GM21737 (cell line): ENCODE data around the gene MYL11.

Source experiments
- ATAC-seq: cut with Tn5 transposase; IDR thresholded peaks from one replicate; pipeline ENCODE4 v1.9.1; 2021; ENCODE audit warnings: mild to moderate bottlenecking, moderate library complexity; ENCODE audit not compliant: unreplicated experiment

The MYL11 gene

DNA sequence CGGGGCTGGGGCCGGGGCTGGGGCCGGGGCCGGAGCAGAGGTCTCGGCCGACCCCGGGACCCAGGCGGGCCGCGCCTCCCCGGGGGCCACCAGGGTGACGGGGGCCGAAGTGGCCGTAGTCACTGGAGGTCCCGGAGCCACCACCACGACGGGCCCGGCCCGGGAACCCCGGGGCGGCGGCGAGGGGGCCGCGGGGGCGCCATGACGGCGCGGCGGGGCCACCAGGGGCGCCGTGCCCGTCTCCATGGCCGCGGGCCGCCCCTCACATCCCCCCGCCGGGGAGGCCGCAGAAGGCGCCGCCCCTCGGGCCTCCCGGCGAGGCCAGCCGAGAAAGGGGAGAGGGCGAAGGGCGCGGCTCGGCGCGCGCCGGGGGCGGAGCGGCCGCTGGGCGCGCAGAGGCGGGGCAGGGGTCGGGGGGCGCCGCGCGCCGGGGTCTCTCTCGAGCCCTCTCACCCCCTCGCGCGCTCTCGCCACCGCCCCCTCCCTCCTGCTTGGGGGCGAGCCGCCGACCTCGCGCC, 4.6 kb upstream of the MYL11 start:
- peak; percentile 12 for ATAC-seq

DNA sequence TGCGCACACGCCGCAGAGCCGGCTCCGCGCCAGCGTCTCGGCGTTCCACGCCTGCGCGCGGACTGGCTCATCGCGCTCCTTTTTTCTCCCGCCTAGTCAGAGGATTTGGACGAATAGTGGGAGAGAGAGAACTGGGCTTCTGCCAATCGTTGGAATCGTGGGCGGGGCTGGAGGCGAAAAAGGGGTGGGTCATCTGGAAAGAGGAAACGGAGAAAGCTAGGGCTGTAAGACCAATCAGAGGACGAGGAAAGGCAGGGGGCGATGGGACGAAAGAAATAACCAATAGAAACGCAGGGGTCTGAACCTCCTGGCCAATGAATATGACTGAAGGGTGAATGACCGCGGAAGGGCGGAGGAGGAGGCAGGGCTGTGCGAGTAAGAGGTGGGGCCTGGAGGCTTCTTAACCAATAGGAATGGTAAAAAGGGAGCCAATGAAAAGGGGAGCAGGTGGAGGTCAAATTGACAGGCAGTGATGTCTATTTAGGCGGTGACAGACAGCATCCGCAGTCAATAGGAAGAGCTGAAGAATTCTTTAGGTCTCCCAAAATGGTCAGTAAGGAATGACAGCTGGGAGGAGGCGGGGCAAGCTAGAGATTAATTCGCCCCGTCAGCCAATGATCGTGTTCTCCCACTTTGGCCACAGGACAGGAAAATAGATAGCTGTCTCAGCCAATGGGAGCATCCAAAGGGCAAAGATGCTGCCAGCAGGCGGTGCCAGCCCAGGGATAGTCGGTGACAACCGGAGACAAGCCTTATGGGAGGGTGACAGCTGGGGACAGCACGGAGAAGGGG, 4.0 kb upstream of the MYL11 start, which contains the start of gene TBC1D10B:
TSS of gene TBC1D10B (minus strand) at position 39 of the 792 bp plus-strand sequence. CDS start 311 bp downstream, outside the sequence.
- ATAC-seq, result peak; percentile 62

DNA sequence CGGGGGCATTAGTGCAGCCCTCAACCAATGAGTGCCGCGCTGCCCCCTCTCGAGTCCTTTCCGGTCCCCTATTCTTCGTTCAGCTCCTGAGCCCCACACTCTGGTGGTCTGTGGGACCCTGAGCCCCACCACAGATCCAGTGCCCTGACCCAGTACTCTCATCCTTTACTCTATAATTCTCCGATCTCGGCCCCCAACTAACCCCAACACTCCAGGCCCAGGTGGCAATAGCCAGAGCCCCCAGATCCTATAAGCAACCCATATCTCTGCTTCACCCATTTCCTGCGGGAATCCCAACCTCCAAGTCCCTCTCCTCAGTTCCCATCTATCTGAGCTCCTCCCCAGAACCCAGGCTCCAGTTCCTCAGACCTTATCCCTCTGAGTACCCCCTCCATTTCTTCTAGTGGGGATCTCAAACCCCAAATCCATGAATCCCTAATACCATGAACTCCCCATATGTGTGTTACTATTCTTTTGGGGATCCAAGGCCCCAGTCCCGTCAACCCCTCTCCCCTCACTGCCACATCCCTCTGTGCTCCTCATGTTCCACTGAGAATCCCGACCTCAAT, 3.3 kb upstream of the MYL11 start:
- no peak for ATAC-seq

DNA sequence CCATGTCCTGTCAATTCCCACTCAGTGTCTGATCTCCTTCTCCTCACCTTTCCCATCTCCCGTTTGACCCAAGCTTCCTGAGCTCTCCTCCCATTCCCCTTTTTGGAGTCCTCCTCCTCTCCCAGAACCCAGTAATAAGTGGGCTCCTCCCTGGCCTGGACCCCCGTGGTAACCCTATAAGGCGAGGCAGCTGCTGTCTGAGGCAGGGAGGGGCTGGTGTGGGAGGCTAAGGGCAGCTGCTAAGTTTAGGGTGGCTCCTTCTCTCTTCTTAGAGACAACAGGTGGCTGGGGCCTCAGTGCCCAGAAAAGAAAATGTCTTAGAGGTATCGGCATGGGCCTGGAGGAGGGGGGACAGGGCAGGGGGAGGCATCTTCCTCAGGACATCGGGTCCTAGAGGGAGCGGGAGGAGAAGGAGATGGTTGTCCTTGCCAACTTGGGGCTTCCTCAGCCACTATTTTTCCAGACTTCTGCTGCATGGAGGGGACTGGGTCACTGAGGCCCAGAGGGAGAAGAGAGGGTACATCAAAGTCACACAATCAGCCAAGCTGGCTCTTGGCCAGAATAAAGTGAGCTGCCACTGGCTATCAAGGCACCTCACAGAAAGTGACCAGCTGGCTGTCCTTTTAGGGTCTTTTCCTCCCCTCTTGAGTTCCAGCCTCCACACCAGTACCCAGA, 2.4 kb upstream of the MYL11 start:
- ATAC-seq, result no peak

DNA sequence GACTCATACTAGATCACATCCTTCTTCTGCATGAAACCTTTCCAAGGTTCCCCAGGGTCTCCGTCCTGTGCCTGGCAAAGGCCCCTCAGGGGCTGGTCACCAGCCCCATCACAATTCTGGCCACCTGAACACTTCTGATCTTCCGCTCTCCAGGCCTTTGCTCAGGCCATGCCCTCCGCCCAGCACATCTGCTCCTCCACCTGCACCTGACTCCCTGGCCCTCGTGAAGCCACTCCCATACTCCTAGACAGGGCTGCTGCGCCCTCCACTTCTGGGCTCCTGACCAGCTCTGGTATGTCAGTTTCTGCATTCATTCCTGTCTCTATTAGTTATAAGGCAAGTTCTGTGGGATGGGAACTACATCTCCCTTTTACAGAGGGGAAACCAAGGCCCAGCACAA, 1.9 kb upstream of the MYL11 start:
- no peak for ATAC-seq

DNA sequence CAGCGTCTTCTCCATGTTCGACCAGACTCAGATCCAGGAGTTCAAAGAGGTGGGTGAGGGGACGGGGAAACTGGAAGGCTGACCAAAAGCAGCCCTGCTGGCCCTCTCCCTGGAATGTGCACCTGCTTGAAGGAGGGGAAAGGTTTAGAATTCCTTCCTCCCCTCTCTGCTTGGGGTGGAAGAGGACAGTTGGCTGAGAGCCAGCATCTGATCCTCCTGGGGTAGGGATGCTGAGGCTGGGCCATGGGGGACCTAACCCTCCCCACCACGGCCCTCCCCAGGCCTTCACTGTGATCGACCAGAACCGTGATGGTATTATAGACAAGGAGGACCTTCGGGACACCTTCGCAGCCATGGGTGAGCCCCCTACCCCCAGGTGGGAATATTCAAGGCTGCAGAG, 1.3 kb downstream of the MYL11 start:
- no peak for ATAC-seq

DNA sequence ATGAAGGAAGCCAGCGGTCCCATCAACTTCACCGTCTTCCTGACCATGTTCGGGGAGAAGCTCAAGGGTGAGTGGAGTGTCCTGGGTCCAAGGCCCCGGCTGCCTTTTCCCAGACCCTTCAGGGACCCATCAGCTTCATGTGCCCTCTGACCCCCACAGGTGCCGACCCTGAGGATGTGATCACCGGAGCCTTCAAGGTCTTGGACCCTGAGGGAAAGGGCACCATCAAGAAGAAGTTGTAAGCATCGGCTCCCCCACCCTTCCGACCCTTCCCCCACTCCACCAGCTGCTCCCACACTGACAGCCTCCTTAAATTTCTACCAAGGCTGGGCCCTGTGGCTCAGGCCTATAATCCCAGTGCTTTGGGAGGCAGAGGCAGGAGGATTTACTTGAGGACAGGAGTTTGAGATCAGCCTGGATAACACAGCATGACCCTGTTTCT, 1.9 kb downstream of the MYL11 start:
- no peak for ATAC-seq

DNA sequence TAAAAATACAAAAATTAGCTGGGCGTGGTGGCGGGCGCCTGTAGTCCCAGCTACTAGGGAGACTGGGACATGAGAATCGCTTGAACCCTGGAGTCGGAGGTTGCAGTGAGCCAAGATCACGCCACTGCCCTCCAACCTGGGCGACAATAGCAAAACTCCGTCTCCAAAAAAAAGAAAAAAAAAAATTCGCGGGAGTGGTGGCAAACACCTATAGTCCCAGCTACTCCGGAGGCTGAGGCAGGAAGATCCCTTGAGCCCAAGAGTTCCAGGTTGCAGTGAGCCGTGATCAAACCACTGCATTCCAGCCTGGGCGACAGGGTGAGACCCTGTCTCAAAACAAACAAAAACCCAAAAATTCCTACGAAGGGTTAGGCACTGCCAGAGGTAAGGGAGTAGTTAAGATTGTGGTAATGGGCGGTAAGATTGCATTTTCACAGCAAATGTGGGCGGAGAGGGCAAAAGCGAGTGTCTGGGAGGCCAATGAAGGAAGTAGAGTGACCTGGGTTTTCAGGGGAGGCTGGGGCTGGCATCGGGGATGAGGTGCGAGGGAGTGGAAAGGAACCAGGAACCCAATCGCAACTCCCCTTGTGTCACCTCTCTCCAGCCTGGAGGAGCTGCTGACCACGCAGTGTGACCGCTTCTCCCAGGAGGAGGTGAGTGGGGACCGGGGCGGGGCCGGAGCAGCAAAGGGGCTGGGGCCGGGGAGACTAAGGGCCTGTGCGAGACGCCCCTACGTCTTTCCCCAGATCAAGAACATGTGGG, 2.6 kb downstream of the MYL11 start:
- no peak for ATAC-seq

DNA sequence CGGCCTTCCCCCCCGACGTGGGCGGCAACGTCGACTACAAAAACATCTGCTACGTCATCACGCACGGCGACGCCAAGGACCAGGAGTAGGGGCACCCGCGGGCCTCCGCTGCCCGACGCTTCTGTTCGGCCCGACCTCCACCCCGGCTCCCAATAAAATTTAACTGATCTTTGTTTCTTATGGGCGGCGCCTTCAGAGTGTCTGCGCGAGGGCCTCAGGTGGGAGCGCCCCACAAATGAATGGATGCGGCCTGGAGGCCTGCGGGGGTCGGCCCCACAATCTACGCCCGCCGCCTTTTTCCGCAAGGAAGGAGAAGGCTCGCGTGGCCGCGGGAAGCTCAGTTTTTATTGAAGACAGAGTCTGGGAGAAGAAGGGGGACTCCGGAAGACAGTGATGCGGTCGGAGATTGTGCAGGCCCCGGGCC, 3.2 kb downstream of the MYL11 start:
- ATAC-seq, result peak; percentile 31

DNA sequence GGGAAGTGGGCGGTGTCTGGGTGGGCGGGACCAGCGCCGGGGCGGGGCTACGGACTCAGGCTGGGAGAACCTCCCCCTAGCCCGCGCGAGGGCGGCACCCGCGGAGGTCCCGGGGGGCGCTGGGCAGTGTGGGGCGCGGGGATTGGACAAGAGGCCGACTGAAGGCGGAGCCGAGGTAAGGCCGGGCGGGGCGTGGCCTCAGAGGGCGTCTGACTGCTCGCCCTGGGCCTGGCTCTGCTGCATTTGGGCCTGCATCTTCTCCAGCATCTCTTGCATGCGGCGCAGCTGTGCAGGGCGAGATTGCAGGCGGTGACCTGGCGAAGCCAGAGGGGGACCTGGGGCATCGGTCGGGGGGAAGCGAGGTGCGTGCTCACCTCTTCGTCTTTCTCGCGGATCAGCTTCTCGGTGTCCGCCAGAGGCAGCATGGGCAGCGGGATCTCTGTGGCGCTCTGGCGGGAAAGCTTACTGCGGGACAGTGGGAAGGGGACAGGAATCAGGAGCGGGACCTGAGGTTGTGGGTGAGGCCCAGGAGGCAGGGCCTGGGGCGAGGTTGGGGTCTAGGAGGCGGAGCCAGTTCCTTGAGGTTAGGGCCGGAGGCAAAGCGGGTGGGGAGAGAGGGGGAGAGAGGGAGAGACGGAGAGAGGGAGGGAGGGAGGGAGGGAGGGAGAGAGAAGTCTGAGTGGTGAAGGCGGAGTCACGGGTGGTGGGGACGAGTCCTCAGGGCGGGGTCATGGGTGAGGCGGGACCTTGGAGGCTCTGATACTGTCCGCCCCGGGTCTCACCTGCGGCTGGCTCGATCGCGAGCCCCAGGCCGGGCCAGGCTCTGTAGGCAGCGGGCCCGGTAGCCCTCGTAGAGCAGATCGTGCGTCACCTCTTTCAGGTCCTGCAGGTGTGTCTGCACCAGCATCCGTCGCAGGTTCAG, 3.9 kb downstream of the MYL11 start:
- ATAC-seq, result peak; percentile 80

DNA sequence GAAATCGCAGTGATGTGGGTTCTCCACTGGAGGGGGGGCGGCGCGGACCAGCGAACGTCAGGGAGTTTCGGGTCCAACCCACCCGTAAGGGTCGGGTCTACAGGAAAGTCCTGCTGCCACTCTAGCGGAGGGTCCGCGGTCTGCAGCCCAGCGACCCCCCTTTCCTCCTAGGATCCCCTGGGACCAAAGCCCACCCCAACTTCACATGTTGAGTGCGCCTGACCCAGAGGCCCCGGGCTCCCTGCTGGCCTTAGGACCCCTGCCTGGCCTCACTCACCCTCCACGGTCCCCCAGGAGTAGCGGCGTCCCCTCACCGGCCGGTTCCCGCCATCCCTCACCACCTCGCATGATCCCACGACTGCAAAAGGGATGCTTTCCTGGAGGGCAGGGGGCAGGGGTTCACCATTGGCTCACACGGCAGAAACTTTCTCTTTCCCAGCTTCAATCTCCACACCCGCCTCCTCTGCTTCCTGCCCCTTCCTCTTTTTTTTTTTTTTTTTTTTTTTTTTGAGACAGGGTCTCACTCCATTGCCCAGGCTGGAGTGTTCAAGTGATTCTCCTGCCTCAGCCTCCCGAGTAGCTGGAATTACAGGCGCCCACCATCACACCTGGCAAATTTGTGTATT, 4.7 kb downstream of the MYL11 start:
- ATAC-seq, result no peak

DNA sequence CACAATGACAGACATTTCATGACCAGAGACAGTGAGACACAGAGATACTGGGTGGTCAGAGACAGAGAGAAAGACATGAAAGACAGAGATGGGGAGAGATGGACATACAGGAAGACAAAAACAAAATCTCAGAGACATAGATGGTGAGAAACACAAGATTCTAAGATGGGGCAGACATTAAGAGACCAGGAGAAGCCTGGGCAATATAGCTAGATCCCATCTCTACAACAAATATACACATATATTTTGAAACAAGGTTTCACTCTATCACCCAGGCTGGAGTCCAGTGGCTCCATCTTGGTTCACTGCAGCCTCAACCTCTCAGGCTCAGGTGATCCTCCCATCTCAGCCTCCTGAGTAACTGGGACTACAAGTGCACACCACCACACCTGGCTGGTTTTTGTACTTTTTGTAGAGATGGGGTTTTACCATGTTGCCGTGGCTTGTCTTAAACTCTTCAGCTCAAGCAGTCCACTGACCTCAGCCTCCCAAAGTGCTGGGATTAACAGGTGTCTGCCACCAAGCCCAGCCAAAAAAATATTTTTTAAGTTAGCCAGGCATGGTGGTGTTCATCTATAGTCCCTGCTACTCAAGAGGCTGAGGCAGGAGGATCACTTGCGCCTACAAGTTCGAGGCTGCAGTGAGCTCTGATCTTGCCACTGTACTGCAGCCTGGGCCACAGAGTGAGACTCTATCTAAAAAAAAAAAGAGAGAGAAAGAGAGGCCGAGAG, 5.6 kb downstream of the MYL11 start:
- no peak for ATAC-seq

DNA sequence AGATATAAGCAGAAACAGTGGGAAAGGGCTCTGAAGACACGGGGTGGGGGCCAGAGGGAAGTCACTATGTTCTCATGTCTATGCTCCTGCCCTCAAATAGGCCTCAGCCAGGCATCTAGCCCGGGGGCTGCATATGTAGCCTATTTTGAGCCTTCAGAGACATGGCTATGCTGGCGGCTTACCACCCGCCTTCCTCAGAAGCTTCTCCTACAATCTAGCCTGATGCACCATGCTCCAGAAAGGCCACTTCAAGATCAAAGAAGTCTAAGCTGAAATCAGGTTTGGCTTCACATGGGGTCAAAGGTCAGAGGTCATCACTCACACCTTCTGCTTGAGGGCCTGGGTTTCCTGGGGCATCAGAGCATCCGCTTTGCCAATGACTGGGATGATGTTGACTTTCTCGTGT, 6.2 kb downstream of the MYL11 start:
- no peak for ATAC-seq

DNA sequence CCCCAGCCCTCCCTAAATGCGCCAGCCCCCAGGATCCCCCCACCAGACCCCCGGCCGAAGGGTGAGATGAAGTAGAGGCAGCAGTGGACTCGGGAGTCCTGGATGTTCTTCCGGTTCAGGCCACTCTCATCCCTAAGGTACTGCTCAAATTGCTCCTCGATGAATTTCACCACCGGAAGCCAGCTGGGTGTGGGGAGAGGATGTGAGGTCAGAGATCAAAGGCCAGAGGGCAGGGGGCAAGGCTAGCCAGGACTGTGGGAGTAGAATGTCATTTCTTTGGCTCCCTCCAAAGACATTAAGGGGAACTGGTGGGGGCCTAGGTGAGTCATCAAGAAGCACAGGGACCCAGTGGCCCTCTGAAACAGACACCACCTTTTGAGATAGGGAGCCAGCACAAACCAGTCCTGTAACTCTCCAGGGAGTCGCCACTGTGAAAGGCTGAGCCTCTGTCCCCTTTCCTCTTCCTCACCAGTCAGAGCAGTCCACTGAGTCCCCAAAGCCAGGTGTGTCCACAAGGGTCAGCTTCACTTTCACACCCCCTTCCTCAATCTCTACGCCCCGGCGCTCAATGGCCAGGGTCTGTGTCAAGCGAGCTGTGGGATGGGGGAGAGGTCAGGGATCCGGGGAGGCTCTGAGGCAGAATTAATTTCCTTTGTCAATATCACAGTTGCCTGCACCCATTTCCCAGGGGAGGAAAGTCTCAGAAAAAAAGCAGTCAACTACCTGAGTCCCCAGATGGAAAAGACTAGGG, 6.9 kb downstream of the MYL11 start:
- no peak for ATAC-seq

DNA sequence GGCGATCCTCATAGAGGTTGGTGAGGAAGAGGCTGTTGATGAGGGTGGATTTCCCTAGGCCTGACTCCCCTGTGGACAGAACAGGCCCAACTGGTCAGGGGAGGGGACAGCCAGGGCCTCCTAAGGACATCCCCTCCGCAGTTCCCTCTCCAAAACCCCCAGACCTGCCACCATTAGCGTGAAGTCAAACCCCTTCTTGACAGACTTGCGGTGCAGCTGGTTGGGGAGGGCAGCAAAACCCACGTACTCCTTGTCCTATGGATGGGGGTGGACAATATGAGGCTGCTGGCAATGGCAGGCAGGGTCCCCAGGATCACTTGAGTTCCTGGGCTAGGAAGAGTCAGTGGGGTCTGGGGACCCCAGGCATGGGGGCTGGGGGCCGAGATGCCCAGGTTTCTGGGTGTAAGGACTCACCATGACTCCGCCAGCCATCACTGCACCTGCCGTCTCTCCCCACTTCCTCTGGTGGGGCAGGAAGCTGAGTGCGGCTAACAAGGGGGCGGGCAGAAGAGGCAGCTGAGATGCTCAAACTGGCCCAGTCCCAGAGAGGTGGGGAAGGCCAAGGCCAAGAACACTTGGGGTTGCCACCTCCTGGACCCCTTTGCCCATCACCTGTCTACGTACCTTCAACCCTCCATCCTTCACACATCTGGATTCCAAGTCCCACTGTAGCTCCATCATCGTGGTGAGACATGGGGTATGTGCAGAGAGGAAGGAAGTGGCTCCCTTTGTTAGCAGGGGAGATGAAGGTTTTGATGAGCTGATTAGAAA, 7.7 kb downstream of the MYL11 start, which contains the start of gene SEPTIN1:
TSS of gene SEPTIN1 (minus strand) at position 451 of the 771 bp plus-strand sequence. CDS start at position 432, 19 bp downstream.
- no peak for ATAC-seq

DNA sequence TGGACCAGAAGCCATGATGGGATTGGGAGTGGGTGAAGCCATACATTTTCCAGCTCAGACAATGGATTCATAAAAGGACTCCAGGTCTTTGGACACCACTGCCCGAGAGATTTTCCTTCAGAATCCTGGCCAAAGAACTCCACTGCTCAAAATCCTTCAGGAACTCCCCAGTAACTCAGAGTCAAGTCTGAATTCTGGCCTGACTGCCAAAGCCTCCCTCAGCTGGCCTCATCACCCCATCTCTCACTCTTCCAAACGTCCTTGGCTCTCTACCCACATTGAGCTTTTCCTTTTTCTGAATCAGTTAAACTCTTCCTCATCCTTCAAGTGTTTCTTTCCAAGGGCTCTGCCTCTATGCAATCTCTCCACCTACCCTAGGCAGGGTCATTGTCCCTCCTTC, 8.9 kb downstream of the MYL11 start:
- no peak for ATAC-seq

DNA sequence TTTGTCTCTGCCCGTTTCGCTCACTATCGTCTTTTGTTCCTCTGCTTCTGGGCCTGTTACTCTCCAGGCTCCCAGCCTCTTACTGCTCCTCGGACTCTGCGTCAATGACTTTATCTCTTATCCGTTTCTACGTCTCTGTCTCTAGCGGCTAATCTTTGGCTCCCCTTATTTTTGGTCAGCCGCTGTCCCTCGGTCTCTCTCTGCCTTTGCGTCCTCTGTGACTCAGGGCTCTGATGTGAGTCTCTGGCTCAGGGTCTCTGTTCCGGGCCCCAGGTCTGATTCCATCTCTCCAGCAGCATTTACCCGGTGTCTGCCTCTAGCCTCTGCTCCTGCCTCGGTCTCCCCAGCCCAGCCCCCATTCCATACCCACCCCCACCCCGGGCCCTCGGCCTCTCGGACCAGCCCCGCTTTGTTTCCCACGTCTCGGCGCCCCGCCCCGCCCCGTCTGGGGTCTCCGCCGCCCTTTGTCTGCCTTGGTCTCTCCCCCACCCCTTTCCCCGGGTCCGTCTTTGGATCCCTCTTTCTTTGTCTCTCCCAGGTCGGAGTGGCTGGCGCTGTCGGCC, 20.1 kb downstream of the MYL11 start:
- ATAC-seq, result no peak
